22Rv1 (cell line): ENCODE data around the gene SEMG2.

Experiments
- ZFX ChIP-seq: fragments of 450-650 bp; IDR thresholded peaks from 2 replicates; pipeline ENCODE4 v1.6.1; 2017; ENCODE audit warnings: antibody characterized with exemption, borderline replicate concordance
- TF ChIP-seq, protein P1 (sequence below): fragments of 450-650 bp; IDR thresholded peaks from 2 replicates; pipeline ENCODE4 v1.5.1; 2017; ENCODE audit warnings: mild to moderate bottlenecking

DNA sequence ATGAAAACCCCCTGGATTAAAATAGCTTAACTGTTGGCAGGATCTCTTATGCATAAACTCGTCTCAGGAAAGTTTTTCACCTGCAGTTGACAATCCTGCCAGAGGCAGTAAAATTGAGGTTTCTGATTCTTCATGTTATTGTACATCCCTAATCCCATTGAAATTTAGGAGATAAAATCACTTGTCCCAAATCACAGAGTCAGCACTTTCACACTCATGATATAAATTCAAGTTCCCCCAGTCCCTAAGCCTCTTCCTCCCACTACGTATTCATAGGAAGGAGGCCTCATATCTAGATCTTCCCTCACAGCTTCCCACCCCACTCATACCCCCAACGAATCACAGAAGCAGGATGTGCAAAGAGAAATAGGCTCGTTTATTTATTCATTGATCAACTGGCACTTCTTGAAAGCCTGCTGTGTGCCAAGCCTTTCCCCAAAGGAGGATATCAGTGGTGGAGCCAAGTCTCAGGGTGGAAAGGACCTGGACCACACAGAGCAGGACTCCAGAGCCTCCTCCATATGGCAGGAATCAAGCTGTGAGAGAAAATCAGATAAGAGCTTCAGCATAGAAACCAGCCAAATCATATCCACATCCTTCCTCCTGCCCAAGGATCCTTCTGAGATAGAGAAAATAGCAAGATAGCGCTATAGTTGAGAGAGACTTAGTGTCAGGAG lies 30.8 kb downstream of the SEMG2 start:
- TF ChIP-seq, protein P1, sequence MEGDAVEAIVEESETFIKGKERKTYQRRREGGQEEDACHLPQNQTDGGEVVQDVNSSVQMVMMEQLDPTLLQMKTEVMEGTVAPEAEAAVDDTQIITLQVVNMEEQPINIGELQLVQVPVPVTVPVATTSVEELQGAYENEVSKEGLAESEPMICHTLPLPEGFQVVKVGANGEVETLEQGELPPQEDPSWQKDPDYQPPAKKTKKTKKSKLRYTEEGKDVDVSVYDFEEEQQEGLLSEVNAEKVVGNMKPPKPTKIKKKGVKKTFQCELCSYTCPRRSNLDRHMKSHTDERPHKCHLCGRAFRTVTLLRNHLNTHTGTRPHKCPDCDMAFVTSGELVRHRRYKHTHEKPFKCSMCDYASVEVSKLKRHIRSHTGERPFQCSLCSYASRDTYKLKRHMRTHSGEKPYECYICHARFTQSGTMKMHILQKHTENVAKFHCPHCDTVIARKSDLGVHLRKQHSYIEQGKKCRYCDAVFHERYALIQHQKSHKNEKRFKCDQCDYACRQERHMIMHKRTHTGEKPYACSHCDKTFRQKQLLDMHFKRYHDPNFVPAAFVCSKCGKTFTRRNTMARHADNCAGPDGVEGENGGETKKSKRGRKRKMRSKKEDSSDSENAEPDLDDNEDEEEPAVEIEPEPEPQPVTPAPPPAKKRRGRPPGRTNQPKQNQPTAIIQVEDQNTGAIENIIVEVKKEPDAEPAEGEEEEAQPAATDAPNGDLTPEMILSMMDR = no peak
- no peak for TF ChIP-seq ZFX
